RPMI8226 (cell line): ENCODE results near the gene ANTKMT.

ENCODE experiments used
- DNase-seq: peaks from one replicate; pipeline ENCODE4 v3.0.0-alpha.2; 2015

Gene ANTKMT

DNA sequence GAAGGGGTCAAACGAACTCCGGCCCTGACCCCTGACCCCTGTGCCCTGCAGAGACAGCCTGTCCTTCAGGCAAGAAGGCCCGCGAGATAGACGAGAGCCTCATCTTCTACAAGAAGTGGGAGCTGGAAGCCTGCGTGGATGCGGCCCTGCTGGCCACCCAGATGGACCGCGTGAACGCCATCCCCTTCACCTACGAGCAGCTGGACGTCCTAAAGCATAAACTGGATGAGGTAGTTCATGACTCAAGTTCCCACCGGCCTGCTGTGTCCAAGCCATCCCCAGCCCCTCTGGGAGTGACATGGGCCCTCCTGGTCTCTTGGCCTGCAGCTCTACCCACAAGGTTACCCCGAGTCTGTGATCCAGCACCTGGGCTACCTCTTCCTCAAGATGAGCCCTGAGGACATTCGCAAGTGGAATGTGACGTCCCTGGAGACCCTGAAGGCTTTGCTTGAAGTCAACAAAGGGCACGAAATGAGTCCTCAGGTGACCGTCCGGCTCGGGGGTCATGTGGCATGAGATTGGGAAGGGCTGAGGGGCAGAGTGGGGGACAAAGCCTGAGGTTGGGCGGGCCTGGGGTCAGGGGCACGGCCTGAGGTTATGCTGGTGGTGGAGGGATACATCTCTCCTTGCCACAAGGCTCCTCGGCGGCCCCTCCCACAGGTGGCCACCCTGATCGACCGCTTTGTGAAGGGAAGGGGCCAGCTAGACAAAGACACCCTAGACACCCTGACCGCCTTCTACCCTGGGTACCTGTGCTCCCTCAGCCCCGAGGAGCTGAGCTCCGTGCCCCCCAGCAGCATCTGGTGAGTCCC lies 45.3 kb downstream of the ANTKMT start:
- DNase-seq = no peak

- DNase-seq = no peak
Measured at GRCh38 chr16:766820-767640, 46.1 kb downstream of the ANTKMT start.

GRCh38 chr16:767743-768235 lies 46.8 kb downstream of the ANTKMT start:
- DNase-seq = no peak

DNA sequence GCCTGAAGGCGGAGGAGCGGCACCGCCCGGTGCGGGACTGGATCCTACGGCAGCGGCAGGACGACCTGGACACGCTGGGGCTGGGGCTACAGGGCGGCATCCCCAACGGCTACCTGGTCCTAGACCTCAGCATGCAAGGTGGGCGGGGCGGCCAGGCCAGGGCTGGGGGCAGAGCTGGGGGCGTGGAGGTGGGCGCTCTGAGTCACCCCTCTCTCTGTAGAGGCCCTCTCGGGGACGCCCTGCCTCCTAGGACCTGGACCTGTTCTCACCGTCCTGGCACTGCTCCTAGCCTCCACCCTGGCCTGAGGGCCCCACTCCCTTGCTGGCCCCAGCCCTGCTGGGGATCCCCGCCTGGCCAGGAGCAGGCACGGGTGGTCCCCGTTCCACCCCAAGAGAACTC lies 47.5 kb downstream of the ANTKMT start:
- DNase-seq = no peak

- DNase-seq = no peak
Measured at GRCh38 chr16:769184-769784, 48.3 kb downstream of the ANTKMT start.

- no peak for DNase-seq
Measured at GRCh38 chr16:769934-770333, 49.0 kb downstream of the ANTKMT start.

- no peak for DNase-seq
Measured at GRCh38 chr16:770411-770810, 49.5 kb downstream of the ANTKMT start.
